GM18505 (cell line): Measurements from ENCODE around the gene MFSD12.
A peak's percentile ranks its signal among the peaks of the same experiment; 100 is the strongest.

Experiments used
- ATAC-seq: cut with Tn5 transposase; IDR thresholded peaks from one replicate; pipeline ENCODE4 v1.9.1; 2021; ENCODE audit not compliant: unreplicated experiment
- POLR2A ChIP-seq: IDR thresholded peaks from 4 replicates; pipeline ENCODE4 v1.6.1; 2011; ENCODE audit warnings: borderline replicate concordance; ENCODE audit not compliant: insufficient read depth, insufficient read length; ENCODE audit errors: extremely low read depth

Gene MFSD12

DNA sequence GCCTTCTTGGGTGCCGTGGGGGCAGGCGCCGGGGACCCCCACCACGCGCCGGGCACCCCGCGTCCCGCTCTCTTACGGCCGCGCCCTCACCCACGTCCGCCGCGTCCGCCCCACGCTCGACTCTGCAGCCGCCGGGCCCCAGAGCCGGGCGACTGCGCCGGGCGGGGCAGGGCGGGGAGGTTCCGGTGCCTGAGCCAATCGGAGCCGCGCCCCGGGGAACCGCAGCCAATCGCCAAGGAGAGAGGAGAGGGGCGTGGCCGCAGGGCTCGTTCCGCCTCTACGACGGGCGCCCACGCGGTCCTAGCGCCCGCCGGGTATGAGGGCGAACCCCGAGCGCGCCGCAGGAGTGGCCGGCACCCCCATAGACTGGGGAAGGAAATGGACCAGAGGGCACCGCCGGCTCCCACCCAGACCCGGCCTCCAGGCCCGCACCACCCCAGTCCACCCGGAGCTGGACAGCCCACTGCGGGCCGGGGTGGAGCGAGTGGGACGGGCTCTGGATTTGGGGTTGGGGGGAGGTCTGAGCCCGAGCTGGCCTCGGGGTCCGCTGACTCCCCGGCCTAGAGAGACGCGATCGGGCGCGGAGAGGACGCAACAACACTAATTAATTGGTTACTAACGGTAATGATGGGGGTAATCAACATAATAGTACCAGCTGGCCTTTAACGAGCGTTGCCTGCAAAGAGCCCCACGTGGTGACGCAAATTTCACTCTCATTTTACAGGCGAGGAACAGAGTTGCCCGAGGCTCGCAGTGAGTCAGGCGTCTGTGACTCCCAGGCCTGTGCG lies at the start of gene MFSD12:
MFSD12 (minus strand) TSS at position 126 of the 788 bp plus-strand sequence. CDS start 183 bp downstream, outside the sequence.
- TF ChIP-seq POLR2A = peak; percentile 80
- peak; percentile 68 for ATAC-seq

DNA sequence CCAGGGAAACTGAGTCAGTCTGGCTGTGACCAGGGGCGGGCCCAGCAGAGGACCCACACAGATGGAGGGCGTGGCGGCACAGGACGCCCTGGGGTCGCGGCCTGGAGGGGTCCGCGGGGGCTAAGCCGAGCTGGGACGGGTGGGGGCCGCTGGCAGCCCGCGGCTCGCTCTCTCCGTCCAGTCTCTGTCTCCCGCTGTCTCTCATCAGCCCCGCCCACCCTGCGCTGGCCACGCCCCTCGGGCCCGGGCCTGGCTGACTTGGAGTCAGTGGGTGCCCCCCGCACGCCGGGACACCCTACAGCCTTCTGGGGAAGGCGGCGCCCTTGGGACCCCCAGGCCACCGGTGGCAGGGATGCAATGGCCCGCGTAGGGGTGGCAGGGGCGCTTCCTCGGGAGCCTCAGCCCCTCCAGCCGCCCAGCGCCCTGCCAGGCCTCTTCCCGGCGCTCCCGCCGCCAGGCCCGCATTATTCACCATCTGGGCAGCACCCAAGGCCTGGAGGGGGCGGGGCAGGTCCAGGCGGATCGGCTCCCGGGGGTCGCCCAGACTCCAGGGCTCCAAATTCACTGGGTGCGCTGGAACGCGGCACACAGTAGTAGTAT lies 49.4 kb upstream of the MFSD12 start, which contains the start of gene TBXA2R:
TBXA2R (minus strand) TSS at position 186 of the 600 bp plus-strand sequence. CDS start 6,241 bp downstream, outside the sequence.
- no peak for ATAC-seq
- TF ChIP-seq POLR2A = no peak

DNA sequence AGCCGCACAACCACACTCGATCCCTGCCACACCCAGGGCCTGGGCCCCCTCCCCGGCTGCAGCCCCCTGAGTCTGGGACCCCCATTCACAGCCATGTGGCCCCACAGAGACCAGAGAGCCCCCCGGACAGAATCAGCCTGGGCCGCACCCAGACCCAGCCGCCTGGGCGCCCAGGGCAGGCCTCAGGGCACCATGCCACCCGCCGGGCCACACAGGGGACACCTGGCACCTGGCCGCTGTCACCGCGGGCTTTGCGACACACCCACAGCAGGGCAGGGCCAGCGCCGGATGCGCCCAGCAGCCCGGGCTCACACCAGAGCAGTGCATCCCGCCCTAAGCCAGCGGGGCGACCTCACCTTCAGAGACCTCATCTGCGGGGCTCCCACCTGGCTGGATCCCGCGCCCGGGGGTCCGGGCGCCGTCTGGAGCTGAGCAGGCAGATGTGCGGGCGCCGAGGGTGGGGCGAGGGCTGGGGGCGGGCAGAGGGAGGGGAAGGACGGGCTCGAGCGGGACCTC lies 48.8 kb upstream of the MFSD12 start:
- no peak for TF ChIP-seq POLR2A
- no peak for ATAC-seq

DNA sequence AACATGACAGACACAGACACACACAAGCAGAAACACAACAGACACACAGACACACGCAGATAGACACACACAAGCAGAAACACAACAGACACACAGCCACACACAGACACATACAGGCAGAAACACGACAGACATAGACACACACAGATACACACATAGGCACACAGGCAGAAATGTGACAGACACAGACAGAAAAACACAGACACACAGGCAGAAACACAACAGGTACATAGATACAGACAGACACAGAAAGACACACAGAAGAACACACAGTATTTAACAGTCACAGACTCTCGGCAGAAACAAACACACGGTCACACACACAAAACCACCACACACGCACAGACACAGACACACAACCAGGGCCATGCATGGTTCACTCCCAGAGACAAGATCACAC lies 48.4 kb upstream of the MFSD12 start:
- no peak for TF ChIP-seq POLR2A
- ATAC-seq = no peak

GRCh38 chr19:3605361-3605760 lies 48.0 kb upstream of the MFSD12 start:
- no peak for ATAC-seq
- TF ChIP-seq POLR2A = no peak

- TF ChIP-seq POLR2A = no peak
- ATAC-seq = no peak
Observed at GRCh38 chr19:3604987-3605343, 47.6 kb upstream of the MFSD12 start.

DNA sequence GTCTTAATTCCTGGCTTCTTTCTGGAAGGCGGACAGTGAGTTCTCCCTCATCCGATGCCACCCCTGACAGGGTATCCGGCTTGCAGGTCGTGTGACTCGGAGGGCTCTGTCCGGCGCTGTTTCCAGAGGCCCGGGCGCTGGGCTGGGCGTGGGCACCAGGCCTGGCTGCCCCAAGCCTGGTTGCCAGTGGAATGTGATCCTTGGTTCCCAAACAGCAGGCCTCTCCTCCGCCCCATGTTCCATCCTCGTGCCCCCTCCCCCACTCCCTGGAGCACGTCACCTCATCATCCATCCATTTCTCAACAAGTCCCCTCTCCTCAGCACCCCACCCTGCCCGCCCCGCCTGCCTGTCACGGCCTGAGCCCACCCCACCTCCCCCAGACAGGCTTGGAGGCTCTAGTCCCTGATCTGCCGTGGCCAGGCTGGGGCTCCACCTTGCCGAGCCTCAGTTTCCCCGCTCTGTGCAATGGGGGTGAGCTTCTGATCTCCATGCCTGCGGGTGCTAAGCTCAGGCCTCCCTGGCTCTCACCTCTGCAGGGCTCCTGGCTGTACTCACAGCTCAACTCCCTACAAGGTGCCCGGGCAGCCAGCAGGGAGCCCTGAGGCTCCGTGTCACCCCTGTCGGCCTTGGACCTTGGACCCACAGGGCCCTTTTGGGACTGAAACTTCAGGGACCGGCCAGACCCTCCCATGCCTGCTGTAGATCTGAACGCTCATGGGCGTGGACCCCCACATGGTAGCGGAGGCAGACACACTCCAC lies 47.0 kb upstream of the MFSD12 start:
- TF ChIP-seq POLR2A = no peak
- no peak for ATAC-seq

GRCh38 chr19:3603121-3603811 lies 45.9 kb upstream of the MFSD12 start:
- ATAC-seq = no peak
- TF ChIP-seq POLR2A = no peak

GRCh38 chr19:3601021-3601420 lies 43.6 kb upstream of the MFSD12 start:
- no peak for ATAC-seq
- no peak for TF ChIP-seq POLR2A

DNA sequence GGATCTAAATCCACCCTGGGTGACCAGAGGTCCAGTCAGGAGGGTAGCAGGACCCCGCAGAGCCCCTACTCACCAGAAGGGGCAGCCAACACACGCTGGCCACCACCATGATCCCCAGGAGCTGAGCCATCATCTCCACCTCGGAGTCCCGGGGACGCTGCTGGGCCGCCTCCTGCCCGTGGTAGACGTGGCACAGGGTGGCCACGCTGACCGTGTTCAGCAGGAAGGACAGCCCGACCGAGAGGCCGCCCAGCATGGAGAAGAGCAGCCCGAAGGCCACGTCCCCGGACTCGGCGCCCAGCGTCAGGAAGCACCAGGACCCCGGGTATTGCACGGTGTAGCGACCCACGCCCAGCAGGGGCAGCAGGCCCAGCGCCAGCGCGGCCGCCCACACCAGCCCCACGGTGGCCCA lies 42.4 kb upstream of the MFSD12 start:
- no peak for ATAC-seq
- no peak for TF ChIP-seq POLR2A

GRCh38 chr19:3595521-3596061 lies 38.2 kb upstream of the MFSD12 start:
- ATAC-seq = no peak

DNA sequence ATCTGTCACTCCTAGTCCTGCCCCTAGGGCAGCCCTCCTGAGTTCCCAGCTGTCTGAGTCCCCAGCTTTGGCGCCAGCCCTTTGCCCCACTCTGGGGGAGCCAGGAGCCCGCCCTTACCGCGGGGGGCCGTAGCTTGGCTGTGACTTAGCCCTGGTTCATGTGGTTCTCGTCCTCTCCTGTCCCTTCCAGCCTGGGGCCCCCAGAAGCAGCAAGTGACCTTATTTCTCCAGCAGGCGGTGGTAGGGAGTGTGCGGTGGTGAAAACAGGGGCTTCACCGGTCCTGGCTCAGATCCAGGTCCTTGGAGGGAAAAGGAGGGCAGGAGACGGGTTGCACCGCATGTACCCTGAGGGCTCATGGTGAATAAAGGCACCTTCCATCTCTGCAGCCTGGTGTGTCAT lies 35.8 kb upstream of the MFSD12 start:
- no peak for ATAC-seq
- TF ChIP-seq POLR2A = no peak

More at GRCh38 chr19:3595521-3596061, 38.2 kb upstream of the MFSD12 start:
- no peak for TF ChIP-seq POLR2A

- no peak for ATAC-seq
- no peak for TF ChIP-seq POLR2A
Observed at GRCh38 chr19:3591876-3592613, 34.7 kb upstream of the MFSD12 start.
